HG03103 (cell line): ENCODE measurements around the gene ATF1.
"Not testable (repeated sequence)": the region's sequence is repeated elsewhere in the genome, so short reads cannot be mapped to it uniquely, and the experiment has no call there.

Experiments
- ATAC-seq: cut with Tn5 transposase; IDR thresholded peaks from one replicate; pipeline ENCODE4 v1.9.1; 2021; ENCODE audit warnings: low read depth; ENCODE audit not compliant: unreplicated experiment

The ATF1 gene

DNA sequence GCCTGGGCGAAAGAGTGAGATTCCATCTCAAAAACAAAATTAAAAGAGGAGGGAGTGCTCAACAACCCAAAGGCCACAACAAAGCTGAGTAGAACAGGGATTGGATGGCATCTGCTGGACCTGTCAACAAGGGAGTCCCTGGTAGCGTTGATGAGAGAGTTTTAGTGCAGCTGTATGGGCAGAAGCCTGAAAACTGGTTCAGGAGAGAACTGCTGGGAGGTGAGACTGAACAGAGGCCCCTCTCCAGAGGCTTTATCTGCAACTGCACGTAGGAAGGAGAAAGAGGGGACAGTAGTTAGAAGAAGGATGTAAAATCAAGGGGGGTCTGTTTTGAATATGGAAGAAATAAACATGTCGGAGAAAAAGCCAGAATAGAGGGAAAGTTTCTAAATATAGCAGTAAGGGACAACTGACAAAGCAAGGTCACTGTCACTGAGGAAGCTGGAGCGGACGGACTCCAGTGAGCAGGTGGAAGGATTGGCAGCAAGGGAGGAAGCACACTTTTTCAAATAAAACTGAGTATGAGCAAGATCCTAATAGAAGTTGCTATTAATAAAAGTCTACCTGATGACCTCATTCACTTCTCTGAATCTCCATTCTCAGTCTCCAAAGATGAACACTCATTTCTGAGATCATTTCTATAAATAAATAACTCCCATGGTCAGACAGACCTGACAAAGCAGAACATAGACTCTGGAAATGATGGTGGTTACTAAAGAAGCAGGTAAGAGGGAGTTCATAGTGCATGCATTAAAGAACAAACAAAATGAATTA, 11.8 kb upstream of the ATF1 start:
- no peak for ATAC-seq

- no peak for ATAC-seq
Observed at GRCh38 chr12:50753232-50753769, 10.6 kb upstream of the ATF1 start.

- peak; percentile 37 for ATAC-seq
Observed at GRCh38 chr12:50764286-50765094, 589 bp downstream of the ATF1 start.

GRCh38 chr12:50765095-50765911, 1.4 kb downstream of the ATF1 start:
- no peak for ATAC-seq

DNA sequence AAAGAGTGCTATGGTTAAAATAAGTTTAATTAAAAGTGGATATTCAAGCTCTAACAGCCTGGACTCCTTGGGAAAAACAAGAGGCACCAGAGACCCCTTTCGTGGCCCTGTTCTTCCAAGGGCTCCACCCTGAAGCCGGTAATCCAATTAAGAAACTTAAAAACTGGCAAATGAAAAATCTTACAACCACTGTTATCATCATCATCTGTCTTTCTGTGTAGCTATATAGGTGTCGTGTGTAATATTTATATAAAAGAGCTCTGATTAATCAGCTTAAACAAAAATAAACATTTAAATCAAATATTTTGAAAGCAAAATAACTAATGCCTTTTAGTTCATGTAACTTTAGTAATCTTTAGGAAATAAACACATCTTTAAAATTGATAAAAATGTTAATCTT, 4.5 kb downstream of the ATF1 start:
- ATAC-seq = no peak

DNA sequence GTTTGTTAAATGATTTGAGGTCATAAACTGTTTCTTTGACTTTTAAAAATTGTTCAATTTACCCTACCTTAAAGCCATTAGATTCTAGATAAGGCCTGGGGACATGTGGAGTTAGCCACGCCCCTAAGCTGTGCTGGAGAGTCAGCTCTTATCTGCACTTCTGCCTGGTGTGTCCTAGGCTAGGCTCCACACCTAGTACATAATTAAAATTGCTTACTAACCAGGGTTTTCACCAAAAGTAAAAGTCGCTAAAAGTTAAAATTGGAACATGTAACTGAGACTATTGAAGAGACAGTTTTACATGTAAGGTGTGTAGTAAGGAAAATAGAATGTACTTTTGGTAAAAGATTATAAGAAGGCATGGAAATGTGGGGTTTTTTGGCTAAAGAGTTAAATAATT, 4.9 kb downstream of the ATF1 start:
- not testable (repeated sequence) for ATAC-seq

GRCh38 chr12:50771409-50771808, 7.5 kb downstream of the ATF1 start:
- ATAC-seq = no peak

DNA sequence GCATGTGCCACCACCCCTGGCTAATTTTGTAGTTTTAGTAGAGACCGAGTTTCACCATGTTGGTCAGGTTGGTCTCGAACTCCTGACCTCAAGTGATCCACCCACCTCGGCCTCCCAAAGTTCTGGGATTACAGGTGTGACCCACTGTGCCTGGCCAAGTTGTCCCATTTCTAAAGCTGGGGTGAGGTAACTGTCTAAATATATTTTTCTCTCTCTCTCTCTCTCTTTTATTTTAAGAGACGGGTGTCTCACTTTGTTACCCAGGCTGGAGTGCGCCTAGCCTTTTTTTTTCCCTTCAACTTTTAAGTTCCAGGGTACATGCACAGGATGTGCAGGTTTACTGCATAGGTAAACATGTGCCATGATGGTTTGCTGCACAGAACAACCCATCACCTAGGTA, 8.6 kb downstream of the ATF1 start:
- ATAC-seq = no peak

DNA sequence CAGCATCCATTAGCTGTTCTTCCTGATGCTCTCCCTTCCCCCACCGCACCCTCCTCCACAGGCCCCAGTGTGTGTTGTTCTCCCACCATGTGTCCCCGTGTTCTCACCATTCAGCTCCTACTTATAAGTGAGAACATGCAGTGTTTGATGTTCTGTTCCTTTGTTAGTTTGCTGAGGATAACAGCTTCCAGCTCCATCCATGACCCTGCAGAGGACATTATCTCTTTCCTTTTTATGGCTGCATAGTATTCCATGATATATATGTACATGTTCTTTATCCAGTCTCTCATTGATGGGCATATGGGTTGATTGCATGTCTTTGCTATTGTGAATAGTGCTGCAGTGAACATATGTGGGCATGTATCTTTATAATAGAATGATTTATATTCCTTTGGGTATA, 9.0 kb downstream of the ATF1 start:
- no peak for ATAC-seq

DNA sequence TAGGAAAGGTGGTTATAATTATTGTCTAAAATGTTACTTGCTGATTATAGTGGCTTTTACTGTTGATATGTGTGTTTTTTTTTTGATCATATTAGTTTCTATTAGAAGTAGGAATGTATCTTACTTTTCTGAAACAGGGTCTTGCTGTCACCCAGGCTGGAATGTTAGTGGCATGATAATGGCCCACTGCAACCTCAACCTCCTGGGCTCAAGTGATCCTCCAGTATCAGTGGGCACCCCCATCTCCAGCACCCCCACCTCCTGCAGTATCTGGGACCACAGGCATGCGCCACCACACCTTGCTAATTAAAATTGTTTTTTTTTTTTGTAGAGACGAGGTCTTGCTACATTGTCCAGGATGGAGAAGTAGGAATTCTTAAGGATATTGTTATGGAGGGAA, 11.3 kb downstream of the ATF1 start:
- no peak for ATAC-seq

DNA sequence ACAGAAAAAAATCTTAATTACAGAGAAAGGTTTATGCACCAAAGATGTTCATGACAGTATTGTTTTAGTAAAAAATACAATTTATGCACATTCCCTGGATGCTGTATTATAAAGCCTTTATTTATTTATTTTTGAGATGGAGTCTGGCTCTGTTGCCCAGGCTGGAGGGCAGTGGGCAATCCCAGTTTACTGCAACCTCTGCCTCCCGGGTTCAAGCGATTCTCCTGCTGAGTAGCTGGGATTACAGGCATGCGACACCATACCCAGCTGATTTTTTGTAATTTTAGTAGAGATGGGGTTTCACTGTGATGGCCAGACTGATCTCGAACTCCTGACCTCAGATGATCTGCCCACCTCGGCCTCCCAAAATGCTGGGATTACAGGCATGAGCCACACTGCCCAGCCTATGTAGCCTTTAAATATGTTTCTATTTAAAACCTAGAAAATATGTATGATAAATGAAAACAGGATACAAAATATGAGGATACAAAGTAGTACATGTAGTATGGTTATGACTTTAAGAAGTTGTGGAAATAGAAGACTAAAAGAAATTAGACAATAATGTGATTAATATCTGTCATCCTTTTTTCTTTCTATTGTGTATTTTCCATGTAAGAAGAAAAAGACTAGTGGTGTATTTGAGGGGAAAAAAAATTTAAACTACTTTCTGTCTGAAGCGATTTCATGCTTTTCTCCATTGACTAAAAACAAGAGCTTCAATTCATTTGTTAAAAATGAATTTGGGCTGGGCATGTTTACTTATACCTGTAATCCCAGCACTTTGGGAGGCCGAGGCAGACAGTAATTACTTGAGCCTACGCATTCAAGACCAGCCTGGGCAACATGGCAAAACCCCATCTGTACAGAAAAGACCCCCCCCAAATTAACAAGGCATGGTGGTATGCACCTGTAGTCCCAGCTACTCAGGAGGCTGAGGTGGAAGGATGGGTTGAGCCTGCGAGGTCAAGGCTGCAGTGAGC, 13.1 kb downstream of the ATF1 start:
- ATAC-seq = no peak

GRCh38 chr12:50778663-50779590, 15.0 kb downstream of the ATF1 start:
- ATAC-seq = no peak

GRCh38 chr12:50780013-50780412, 16.1 kb downstream of the ATF1 start:
- no peak for ATAC-seq

GRCh38 chr12:50784501-50784900, 20.6 kb downstream of the ATF1 start:
- ATAC-seq = no peak

GRCh38 chr12:50785406-50786001, 21.6 kb downstream of the ATF1 start:
- ATAC-seq = no peak

DNA sequence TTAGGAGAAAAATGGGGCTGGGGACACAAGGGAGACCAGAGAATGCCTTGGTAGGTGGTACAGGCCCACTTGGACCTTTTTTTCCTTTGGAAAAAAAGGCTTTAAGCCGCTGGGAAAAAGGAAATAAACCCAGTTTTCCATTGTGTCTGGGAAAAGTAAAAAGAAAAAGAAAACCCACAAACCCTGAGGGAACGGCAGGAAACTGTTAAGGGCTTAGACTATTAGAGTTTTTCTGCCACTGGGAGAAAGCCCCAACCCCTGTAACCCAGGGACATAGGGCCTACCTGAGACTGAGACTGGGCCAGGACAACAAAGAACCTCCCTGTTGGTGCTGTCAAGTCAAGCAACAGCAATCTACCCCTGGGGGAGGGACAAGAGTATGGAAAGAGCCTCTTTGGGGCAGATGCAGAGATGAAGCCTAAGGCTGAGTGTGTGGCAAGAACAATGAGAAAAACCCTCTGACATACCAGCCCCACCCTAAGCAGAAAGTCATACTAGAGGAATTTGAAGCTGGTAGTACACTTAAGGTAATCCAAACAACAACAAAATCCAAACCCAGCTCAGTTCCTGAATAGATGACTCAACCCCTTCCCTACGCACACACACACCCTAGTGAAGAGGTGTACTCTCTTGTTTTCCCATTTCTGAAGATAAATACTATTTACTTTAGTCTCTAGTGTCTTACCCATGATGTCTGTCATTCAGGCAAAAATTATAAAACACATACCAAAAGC, 22.8 kb downstream of the ATF1 start:
- ATAC-seq = no peak

GRCh38 chr12:50787618-50788017, 23.7 kb downstream of the ATF1 start:
- ATAC-seq = no peak

- no peak for ATAC-seq
Observed at GRCh38 chr12:50788561-50788960, 24.7 kb downstream of the ATF1 start.
